Adrenal gland (tissue), 12 donors: ENCODE data around the gene MAPK12. TPM values are rescaled to one million over a fixed set of nuclear protein-coding genes. Genes with fewer than 3 reads are reported as not detected.
A peak's percentile ranks its signal among the peaks of the same experiment; 100 is the strongest.
"Not testable (repeated sequence)": the region's sequence is repeated elsewhere in the genome, so short reads cannot be mapped to it uniquely, and the experiment has no call there.

Experiments
- DNase-seq, 7 donors: peaks; one replicate each; pipeline ENCODE4 v3.0.0-alpha.2; 2019 to 2020
- H3K27ac ChIP-seq, 5 donors: fragments of 200-600 bp; sonication (generic) in 4 of 5; 1 replicate in 3 of 5; 2 replicates in 2 of 5; pipeline versions ENCODE4 v1.5.1 to v1.8.0; 2016 to 2020; ENCODE audit warnings: mild to moderate bottlenecking in 1 of 5
- H3K27me3 ChIP-seq: fragments of 200-600 bp; 2 replicates; pipeline ENCODE4 v1.8.0; 2021
- H3K36me3 ChIP-seq, 2 donors: fragments of 200-600 bp; replicated peaks in 1 of 2; 1 replicate in 1 of 2; 2 replicates in 1 of 2; pipeline versions ENCODE4 v1.5.1 to v1.8.0; 2018 to 2022
- H3K4me1 ChIP-seq, 2 donors: fragments of 200-600 bp; replicated peaks in 1 of 2; 1 replicate in 1 of 2; 2 replicates in 1 of 2; pipeline versions ENCODE4 v1.5.1 to v1.8.0; 2018 to 2021
- H3K4me3 ChIP-seq, 4 donors: fragments of 200-600 bp; sonication (generic) in 3 of 4; one replicate each; pipeline ENCODE4 v1.5.1; 2016 to 2018
- H3K9me3 ChIP-seq, 3 donors: fragments of 200-600 bp; sonication (generic) in 1 of 3; replicated peaks in 1 of 3; 1 replicate in 2 of 3; 2 replicates in 1 of 3; pipeline versions ENCODE4 v1.5.1 to v1.8.0; 2016 to 2021
- POLR2A ChIP-seq, 2 donors: fragments of 450-650 bp; IDR thresholded peaks; one replicate each; pipeline ENCODE4 v1.6.1; 2017; ENCODE audit warnings: antibody characterized with exemption in 2 of 2, mild to moderate bottlenecking in 2 of 2, moderate library complexity in 1 of 2
- WGBS, 4 donors: extraction: QIAGEN DNeasy Blood & Tissue Kit in 2 of 4; methylation state at CpG; one replicate each; pipeline versions ENCODE4 v1.1.5 to v1.1.7; 2013 to 2017; 5-methylcytosine and 5-hydroxymethylcytosine counted together
- intact Hi-C, 2 donors: fragments of 100-400 bp; cut with DNase I; formaldehyde crosslinking; loops; one replicate each; pipeline versions ENCODE4 v1.14.1 to v1.15.0; 2022 to 2023
- polyA plus RNA-seq, 3 donors: library from polyadenylated mRNA; stranded (reverse); fragments of 200-250 nt in 2 of 3; fragments of 350-450 nt in 1 of 3; fragmentation: Illumina TruSeq in 1 of 3; extraction: RNeasy Lipid Tissue Mini Kit (QIAGEN cat#74804) in 1 of 3; gene quantifications; one replicate each; pipeline ENCODE4 v1.2.3, GENCODE V29; 2013 to 2014
- total RNA-seq, 9 donors: library from RNA; depleted of rRNA in 4 of 9; stranded (reverse); fragments of >200 nt in 4 of 9; fragments of 120-200 nt in 1 of 9; fragmentation: NEBNext Ultra II Directional in 1 of 9; extraction: Animal tissue kit (Norgen Biotek cat#: 25700) in 1 of 9; gene quantifications; one replicate each; pipeline versions ENCODE4 v1.1.0 to v1.2.4, GENCODE V29; 2013 to 2023
- TF ChIP-seq, protein P1 (sequence below), 6 experiments: fragments of 450-650 bp in 4 of 6; fragments of 200-600 bp in 2 of 6; sonication (generic) in 1 of 6; IDR thresholded peaks; 1 replicate in 5 of 6; 2 replicates in 1 of 6; pipeline versions ENCODE4 v1.5.1 to v1.8.0; 2016 to 2021; ENCODE audit warnings: antibody characterized with exemption in 6 of 6, mild to moderate bottlenecking in 2 of 6, moderate library complexity in 1 of 6
- donor health status: healthy with polysubstance abuse.
- donor health status: Bipolar disorder and iron deficiency.
- donor health status: DM: yes; HTN: yes; CAD: no.
- donor health status: DM: no; HTN: no; CAD: no.
- donor health status: DM: no; HTN: no; CAD: no.
- donor health status: DM: yes; HTN: yes; CAD: no.

Gene MAPK12
- total and polyA plus RNA-seq, 12 donors: 1.7 to 17.1 (median 5.4) TPM

GRCh38 chr22:50274311-50274710 is 12.8 kb upstream of the MAPK12 start:
- Histone ChIP-seq H3K27ac (peak overlapping the region; percentile 16 to 74 (median 60)), H3K27me3 (no peaks in the 10 kb centered on the region), H3K4me3 (no peak overlapping the region), H3K4me1 (peaks cover 20 to 33% of the 10 kb centered on the region in 2 donors), H3K9me3 (no peaks in the 10 kb centered on the region), H3K36me3 (peaks cover 0 to 40% of the 10 kb centered on the region in 2 donors)
- intact Hi-C loops: loop anchor here in 1 of 2 donors (2.0 kb wide), 1 partner anchor 68 kb away; the partner anchor contains the start of gene PPP6R2
- TF ChIP-seq, protein P1, sequence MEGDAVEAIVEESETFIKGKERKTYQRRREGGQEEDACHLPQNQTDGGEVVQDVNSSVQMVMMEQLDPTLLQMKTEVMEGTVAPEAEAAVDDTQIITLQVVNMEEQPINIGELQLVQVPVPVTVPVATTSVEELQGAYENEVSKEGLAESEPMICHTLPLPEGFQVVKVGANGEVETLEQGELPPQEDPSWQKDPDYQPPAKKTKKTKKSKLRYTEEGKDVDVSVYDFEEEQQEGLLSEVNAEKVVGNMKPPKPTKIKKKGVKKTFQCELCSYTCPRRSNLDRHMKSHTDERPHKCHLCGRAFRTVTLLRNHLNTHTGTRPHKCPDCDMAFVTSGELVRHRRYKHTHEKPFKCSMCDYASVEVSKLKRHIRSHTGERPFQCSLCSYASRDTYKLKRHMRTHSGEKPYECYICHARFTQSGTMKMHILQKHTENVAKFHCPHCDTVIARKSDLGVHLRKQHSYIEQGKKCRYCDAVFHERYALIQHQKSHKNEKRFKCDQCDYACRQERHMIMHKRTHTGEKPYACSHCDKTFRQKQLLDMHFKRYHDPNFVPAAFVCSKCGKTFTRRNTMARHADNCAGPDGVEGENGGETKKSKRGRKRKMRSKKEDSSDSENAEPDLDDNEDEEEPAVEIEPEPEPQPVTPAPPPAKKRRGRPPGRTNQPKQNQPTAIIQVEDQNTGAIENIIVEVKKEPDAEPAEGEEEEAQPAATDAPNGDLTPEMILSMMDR (IDR thresholded peaks at IDR 0.05): peak in 4 of 6 experiments; percentile 30 to 47 (median 36)
- peak in 1 of 2 donors; percentile 0 for TF ChIP-seq POLR2A (IDR thresholded peaks at IDR 0.05)
- DNase-seq: peak in 6 of 7 donors; percentile 77 to 91 (median 84)
- WGBS, 4 donors: 10 to 28% (median 18%) methylated on average over 4 to 7 of the region's 7 CpGs

DNA sequence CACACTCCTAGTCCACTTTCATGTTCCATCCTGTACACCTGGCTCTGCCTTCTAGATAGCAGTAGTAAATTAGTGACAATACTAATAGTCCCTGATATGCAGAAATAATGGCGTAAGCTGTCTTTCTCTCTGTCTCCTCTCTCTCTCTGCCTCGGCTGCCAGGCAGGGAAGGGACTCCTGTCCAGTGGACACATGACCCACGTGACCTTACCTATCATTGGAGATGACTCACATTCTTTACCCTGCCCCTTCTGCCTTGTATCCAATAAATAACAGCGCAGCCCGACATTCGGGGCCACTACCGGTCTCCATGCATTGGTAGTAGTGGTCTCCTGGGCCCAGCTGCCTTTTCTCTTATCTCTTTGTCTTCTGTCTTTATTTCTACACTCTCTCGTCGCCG is 12.3 kb upstream of the MAPK12 start:
- peak in 2 of 7 donors; percentile 60 to 66 for DNase-seq
- 46 to 62% (median 53%) methylated on average over 10 of the region's 10 CpGs for WGBS, 4 donors
- intact Hi-C loops: loop anchor here in 1 of 2 donors (2.0 kb wide), 1 partner anchor 69 kb away; the partner anchor contains the start of gene PPP6R2
- H3K9me3 ChIP-seq, H3K4me3 ChIP-seq, H3K27me3 ChIP-seq: not testable (repeated sequence)
- Histone ChIP-seq H3K4me1 (peaks cover 20 to 35% of the 10 kb centered on the region in 2 donors), H3K36me3 (peaks cover 0 to 35% of the 10 kb centered on the region in 2 donors), H3K27ac (peak overlapping the region; percentile 16 to 74 (median 60))

- H3K4me1 ChIP-seq: peaks cover 20 to 36% of the 10 kb centered on the region in 2 donors
- TF ChIP-seq, protein P1 (IDR thresholded peaks at IDR 0.05): peak in 1 of 6 experiments; percentile 0
Measured at GRCh38 chr22:50273352-50273751, 11.9 kb upstream of the MAPK12 start.

DNA sequence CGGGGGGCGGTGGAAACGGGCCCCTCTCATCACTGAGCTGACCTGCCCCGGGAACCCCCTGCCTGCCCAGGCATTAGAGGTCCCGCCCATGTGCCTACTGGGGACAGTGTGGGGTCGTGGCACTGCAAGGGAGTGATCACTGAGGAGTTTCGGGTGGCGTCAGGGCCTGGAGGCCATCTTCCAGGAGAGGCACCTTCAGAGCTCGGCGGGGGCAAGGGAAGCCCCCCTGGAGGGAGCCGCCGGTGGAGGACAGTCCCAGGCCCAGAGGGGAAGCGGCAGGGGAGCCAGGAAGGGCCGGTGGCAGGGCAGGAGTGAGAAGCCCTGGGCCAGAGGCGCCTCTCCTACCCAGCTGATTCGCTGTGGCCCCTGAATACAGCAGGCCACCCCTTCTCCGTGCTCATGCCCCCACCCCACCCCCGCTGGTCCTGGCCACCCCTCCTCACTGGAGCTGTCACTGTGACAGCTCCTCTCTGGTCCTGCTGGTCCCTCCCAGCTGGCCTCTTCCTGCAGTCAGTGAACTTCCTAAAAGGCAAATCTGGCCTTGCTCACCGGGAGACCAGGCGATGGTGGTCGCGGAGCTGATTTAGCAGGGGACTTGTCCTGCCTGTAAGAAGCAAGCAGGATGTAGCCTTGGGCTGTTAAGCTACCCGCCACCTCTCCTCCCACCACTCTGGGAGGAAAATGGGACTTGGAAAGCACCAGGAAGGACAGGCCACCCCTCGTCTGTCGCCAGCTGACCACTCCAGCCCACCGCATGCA is 10.7 kb upstream of the MAPK12 start:
- DNase-seq: no peak
- TF ChIP-seq, protein P1 (IDR thresholded peaks at IDR 0.05): no peak
- TF ChIP-seq POLR2A (IDR thresholded peaks at IDR 0.05): no peak
- Histone ChIP-seq H3K36me3 (peaks cover 0 to 19% of the 10 kb centered on the region in 2 donors), H3K4me1 (peaks cover 28 to 46% of the 10 kb centered on the region in 2 donors), H3K27me3 (no peaks in the 10 kb centered on the region), H3K27ac (peak overlapping the region in 2 of 5 donors; percentile 28 to 70), H3K4me3 (peak overlapping the region in 1 of 4 donors; percentile 59), H3K9me3 (no peaks in the 10 kb centered on the region)
- intact Hi-C loops: no loop called here
- 40 to 48% (median 47%) methylated on average over 10 to 26 of the region's 26 CpGs for WGBS, 4 donors

More at GRCh38 chr22:50273352-50273751, 11.9 kb upstream of the MAPK12 start:
- Histone ChIP-seq H3K36me3 (peaks cover 0 to 31% of the 10 kb centered on the region in 2 donors), H3K27ac (peak overlapping the region in 2 of 5 donors; percentile 64 to 74)
- intact Hi-C loops, H3K9me3 ChIP-seq, H3K27me3 ChIP-seq, H3K4me3 ChIP-seq, DNase-seq: not testable (repeated sequence)
- WGBS, 4 donors: 52 to 85% (median 63%) methylated on average over 1 to 11 of the region's 11 CpGs
